Measurements from ENCODE around the gene NUMB. TPM values are rescaled to one million over a fixed set of nuclear protein-coding genes. Genes with fewer than 3 reads are reported as not detected.

The NUMB gene
- total RNA-seq, 1 donor from 2014 or later = 60.7 TPM

DNA sequence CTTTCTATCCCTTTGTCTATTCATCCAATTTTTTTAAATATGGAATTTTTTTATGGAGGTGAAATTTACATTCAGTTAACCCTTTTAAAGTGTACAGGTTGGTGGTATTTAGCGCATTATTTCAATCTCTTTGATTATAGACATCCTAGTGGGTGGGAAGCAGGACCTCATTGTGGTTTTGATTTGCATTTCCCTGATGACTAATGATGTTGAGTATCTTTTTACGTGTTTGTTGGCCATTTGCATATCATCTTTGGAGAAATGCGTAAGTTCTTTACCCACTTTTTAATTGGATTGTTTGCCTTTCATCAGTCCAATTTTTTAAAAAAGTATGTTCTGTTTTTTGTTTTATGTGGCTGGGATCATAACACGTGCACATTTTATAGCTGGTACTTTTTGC is 200.3 kb downstream of the NUMB start:
- no peak for DNase-seq (ENCODE audit: low spot score)
- no peaks in the 10 kb centered on the region for H3K36me3 Mint-ChIP-seq (ENCODE audit: low read depth)
- H3K9me3 Mint-ChIP-seq (ENCODE audit: low read depth) = no peaks in the 10 kb centered on the region
- no peak overlapping the region for H3K4me3 Mint-ChIP-seq (ENCODE audit: unreplicated experiment)
- no peaks in the 10 kb centered on the region for H3K4me1 Mint-ChIP-seq (ENCODE audit: low read depth)
- H3K27ac Mint-ChIP-seq (ENCODE audit: unreplicated experiment) = no peak overlapping the region
- H3K27me3 Mint-ChIP-seq (ENCODE audit: low read depth) = no peaks in the 10 kb centered on the region
- TF ChIP-seq, protein P1, sequence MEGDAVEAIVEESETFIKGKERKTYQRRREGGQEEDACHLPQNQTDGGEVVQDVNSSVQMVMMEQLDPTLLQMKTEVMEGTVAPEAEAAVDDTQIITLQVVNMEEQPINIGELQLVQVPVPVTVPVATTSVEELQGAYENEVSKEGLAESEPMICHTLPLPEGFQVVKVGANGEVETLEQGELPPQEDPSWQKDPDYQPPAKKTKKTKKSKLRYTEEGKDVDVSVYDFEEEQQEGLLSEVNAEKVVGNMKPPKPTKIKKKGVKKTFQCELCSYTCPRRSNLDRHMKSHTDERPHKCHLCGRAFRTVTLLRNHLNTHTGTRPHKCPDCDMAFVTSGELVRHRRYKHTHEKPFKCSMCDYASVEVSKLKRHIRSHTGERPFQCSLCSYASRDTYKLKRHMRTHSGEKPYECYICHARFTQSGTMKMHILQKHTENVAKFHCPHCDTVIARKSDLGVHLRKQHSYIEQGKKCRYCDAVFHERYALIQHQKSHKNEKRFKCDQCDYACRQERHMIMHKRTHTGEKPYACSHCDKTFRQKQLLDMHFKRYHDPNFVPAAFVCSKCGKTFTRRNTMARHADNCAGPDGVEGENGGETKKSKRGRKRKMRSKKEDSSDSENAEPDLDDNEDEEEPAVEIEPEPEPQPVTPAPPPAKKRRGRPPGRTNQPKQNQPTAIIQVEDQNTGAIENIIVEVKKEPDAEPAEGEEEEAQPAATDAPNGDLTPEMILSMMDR (IDR thresholded peaks at IDR 0.05) = no peak

DNA sequence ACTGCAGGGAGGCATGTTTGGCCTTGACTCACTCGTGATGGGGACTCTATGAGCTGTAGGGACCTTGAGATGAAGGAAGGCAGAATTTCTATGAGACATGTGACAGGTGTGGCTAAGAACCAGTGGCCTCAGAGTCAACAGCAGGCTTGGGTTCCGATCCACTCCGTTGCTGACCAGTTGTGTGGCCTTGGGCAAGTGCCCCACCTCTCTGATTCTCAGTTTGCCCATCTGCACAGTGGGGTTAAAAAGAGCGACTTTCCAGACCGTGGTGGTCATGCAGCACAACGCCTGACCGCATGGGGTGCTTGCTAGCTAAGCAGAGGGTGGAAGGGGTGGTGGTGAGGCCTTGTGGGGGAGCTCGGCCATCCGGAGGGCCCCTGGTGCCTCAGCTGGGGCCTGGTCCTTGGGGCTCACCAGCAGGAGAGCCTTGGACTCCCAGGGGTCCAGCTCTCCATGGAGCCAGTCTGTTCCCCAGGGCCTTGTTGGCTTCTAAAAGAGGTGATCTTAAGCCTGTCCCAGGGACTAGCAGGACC is 202.6 kb downstream of the NUMB start:
- no peak for DNase-seq (ENCODE audit: low spot score)
- Mint-ChIP-seq H3K27me3 (ENCODE audit: low read depth) (no peaks in the 10 kb centered on the region), H3K36me3 (ENCODE audit: low read depth) (no peaks in the 10 kb centered on the region), H3K4me1 (ENCODE audit: low read depth) (no peaks in the 10 kb centered on the region), H3K9me3 (ENCODE audit: low read depth) (no peaks in the 10 kb centered on the region), H3K4me3 (ENCODE audit: unreplicated experiment) (no peak overlapping the region), H3K27ac (ENCODE audit: unreplicated experiment) (no peak overlapping the region)
- TF ChIP-seq, protein P1 (IDR thresholded peaks at IDR 0.05) = no peak

DNA sequence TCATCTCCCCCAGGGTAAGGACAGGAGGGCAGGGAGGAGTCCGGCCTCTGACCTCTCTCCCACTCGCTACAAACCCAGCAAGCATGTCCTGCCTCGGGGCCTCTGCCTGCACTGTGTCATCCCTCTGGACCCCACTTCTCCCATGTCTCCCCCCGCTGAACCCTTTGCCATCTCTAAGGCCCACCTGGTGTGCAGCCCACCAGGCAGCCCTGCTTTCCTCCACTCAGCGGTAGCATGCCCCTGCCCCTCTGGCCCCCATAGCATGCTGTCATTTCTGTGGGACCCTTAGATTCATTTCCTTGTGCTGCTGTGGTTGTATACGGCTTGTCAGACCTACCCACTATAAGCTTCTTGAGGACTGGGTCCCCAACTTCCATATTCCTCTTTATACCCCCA is 203.3 kb downstream of the NUMB start:
- Mint-ChIP-seq H3K4me1 (ENCODE audit: low read depth) (no peaks in the 10 kb centered on the region), H3K27me3 (ENCODE audit: low read depth) (no peaks in the 10 kb centered on the region), H3K9me3 (ENCODE audit: low read depth) (no peaks in the 10 kb centered on the region), H3K36me3 (ENCODE audit: low read depth) (no peaks in the 10 kb centered on the region), H3K27ac (ENCODE audit: unreplicated experiment) (no peak overlapping the region), H3K4me3 (ENCODE audit: unreplicated experiment) (no peak overlapping the region)
- TF ChIP-seq, protein P1 (IDR thresholded peaks at IDR 0.05) = no peak
- no peak for DNase-seq (ENCODE audit: low spot score)

DNA sequence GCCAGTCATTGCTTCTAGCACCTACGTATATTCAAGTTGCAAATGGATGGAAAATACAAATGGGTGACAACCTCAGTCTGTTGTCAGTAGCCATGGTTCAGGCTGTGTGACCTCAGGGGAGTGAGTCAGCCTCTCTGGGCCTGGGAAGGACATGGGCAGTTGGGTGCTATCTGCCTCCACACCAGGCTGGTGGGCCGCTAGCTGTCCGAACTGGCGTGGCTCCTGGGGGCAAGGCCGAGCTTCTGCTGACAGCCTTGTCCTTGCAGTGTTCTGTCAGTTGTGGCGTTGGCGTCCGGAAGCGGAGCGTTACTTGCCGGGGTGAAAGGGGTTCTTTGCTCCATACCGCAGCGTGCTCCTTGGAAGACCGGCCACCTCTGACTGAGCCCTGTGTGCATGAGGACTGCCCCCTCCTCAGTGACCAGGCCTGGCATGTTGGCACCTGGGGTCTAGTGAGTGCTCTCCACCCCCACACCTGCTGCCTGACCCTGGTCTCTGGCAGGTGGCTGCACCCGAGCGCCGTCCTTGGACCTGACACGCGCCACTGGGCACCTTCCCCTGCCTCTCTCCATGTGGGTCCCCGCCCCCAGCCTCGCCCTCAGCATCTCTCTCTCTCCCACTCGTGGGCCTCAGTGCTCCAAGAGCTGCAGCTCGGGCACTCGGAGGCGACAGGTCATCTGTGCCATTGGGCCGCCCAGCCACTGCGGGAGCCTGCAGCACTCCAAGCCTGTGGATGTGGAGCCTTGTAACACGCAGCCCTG is 203.9 kb downstream of the NUMB start:
- no peak overlapping the region for H3K27ac Mint-ChIP-seq (ENCODE audit: unreplicated experiment)
- H3K36me3 Mint-ChIP-seq (ENCODE audit: low read depth) = no peaks in the 10 kb centered on the region
- TF ChIP-seq, protein P1 (IDR thresholded peaks at IDR 0.05) = no peak
- H3K4me3 Mint-ChIP-seq (ENCODE audit: unreplicated experiment) = no peak overlapping the region
- H3K9me3 Mint-ChIP-seq (ENCODE audit: low read depth) = no peaks in the 10 kb centered on the region
- peak; percentile 81 for DNase-seq (ENCODE audit: low spot score)
- no peaks in the 10 kb centered on the region for H3K27me3 Mint-ChIP-seq (ENCODE audit: low read depth)
- H3K4me1 Mint-ChIP-seq (ENCODE audit: low read depth) = no peaks in the 10 kb centered on the region

DNA sequence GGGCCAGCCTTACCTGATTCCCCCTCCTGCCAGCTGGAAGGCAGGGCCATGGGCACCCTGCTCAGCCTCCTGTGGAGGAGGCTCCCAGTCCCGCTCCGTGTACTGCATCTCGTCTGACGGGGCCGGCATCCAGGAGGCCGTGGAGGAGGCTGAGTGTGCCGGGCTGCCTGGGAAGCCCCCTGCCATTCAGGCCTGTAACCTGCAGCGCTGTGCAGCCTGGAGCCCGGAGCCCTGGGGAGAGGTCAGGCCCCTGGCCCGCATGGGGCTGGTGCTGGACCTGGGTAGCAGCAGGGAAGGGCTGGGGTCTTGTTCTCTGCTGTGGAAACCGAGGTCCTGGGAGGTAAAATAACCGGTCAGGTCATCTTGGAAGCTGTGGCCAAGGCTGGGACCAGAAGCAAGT is 204.6 kb downstream of the NUMB start:
- no peaks in the 10 kb centered on the region for H3K27me3 Mint-ChIP-seq (ENCODE audit: low read depth)
- H3K36me3 Mint-ChIP-seq (ENCODE audit: low read depth) = no peaks in the 10 kb centered on the region
- TF ChIP-seq, protein P1 (IDR thresholded peaks at IDR 0.05) = no peak
- no peaks in the 10 kb centered on the region for H3K4me1 Mint-ChIP-seq (ENCODE audit: low read depth)
- no peaks in the 10 kb centered on the region for H3K9me3 Mint-ChIP-seq (ENCODE audit: low read depth)
- DNase-seq (ENCODE audit: low spot score) = no peak
- H3K27ac Mint-ChIP-seq (ENCODE audit: unreplicated experiment) = no peak overlapping the region
- H3K4me3 Mint-ChIP-seq (ENCODE audit: unreplicated experiment) = no peak overlapping the region

Measured in chondrocyte (in vitro differentiated cells).